C4-2B (cell line): ENCODE data around the gene PCNA.

ENCODE experiments used
- H3K27ac ChIP-seq: fragments of 450-650 bp; 2 replicates; pipeline ENCODE4 v1.5.1; 2017
- CTCF ChIP-seq: fragments of 450-650 bp; conservative IDR thresholded peaks from 2 replicates; pipeline ENCODE4 v1.5.1; 2017; ENCODE audit warnings: mild to moderate bottlenecking
- ZFX ChIP-seq: fragments of 450-650 bp; IDR thresholded peaks from 2 replicates; pipeline ENCODE4 v1.6.1; 2017

The PCNA gene

DNA sequence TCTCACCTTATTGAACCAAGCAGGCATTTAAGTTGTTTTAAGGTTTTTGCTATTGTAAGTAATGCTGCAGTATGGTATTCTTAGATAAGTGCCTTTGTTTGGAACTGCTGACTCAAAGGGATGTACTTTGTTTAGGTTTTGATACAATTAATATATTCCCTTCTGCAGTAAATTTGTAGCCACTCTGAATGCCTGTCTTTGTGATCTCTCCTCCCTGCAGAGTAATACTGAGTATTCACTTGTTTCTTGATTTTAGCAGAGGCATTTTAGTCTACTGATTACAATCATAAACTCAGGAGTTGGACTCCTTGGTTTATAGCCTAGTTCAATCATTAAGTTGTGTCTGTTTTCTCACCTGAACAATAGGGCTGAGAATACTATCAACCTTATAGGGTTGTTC is 20.4 kb upstream of the PCNA start:
- TF ChIP-seq CTCF (no peak), ZFX (no peak)
- no peak overlapping the region for H3K27ac ChIP-seq

- TF ChIP-seq CTCF, result no peak
- no peak for TF ChIP-seq ZFX
- H3K27ac ChIP-seq, result peak overlapping the region; percentile 5; the same call in 1 of the 2 replicates
Measured at GRCh38 chr20:5136096-5136495, 16.3 kb upstream of the PCNA start.

GRCh38 chr20:5135363-5136012 is 15.7 kb upstream of the PCNA start:
- peak overlapping the region; percentile 5; the same call in 1 of the 2 replicates for H3K27ac ChIP-seq
- TF ChIP-seq ZFX, result no peak
- no peak for TF ChIP-seq CTCF

DNA sequence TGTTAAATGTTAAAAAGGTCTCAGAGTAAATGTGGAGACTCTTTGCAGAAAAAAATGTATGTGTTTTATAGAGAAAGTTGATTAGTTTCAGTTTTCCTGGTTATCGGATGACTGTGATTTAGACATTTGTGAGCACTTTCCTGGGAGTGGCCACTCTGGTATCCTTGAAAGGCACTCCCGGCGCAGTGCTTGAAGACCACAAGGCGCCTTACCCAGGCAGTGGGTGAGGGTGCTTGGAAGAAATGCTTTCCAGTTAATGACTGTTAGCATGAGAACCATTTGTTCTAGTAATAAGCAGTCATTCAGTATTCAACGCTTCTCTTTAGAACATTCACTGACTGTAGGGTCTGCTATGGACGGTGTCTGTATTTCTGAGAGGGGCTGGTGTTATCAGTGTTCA is 14.2 kb upstream of the PCNA start:
- TF ChIP-seq CTCF (no peak), ZFX (no peak)
- H3K27ac ChIP-seq, result no peak overlapping the region

GRCh38 chr20:5131502-5131901 is 11.7 kb upstream of the PCNA start:
- TF ChIP-seq ZFX (no peak), CTCF (no peak)
- no peak overlapping the region for H3K27ac ChIP-seq

DNA sequence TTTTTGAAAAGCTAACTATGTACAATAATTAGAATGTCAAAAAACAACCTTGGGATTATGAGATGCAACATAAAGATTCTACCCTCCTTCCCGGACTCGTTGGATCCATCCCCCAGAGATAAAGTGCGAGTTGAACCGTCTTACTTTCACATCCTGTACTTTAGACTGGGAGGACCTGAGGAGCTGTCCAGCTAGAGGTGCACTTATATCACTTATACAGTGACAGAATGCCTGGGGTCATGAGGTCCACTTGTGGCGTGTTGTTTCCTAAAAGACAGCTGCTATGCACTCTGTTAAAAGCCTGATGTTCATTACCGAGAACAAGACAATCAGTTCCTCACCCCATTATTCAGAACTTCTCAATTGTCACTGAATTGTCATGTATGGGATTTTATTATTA is 9.1 kb upstream of the PCNA start:
- H3K27ac ChIP-seq, result no peak overlapping the region
- no peak for TF ChIP-seq ZFX
- TF ChIP-seq CTCF, result no peak

- H3K27ac ChIP-seq, result peak overlapping the region; percentile 87
Measured at GRCh38 chr20:5127859-5128424, 8.2 kb upstream of the PCNA start.

More at GRCh38 chr20:5127859-5128424, 8.2 kb upstream of the PCNA start:
- TF ChIP-seq ZFX (no peak), CTCF (no peak)
